Adrenal gland (tissue), 5 donors: ENCODE results near the gene IGFL3.

Experiments
- CTCF ChIP-seq, 6 experiments: fragments of 450-650 bp in 4 of 6; fragments of 200-600 bp in 2 of 6; sonication (generic) in 1 of 6; IDR thresholded peaks; 1 replicate in 5 of 6; 2 replicates in 1 of 6; pipeline versions ENCODE4 v1.5.1 to v1.8.0; 2016 to 2021; ENCODE audit warnings: antibody characterized with exemption in 6 of 6, mild to moderate bottlenecking in 2 of 6, moderate library complexity in 1 of 6
- POLR2A ChIP-seq, 2 donors: fragments of 450-650 bp; IDR thresholded peaks; one replicate each; pipeline ENCODE4 v1.6.1; 2017; ENCODE audit warnings: antibody characterized with exemption in 2 of 2, mild to moderate bottlenecking in 2 of 2, moderate library complexity in 1 of 2
- donor health status: DM: no; HTN: no; CAD: no.

GRCh38 chr19:46132508-46133100, 8.1 kb upstream of the IGFL3 start:
- TF ChIP-seq CTCF (IDR thresholded peaks at IDR 0.05) (no peak), POLR2A (IDR thresholded peaks at IDR 0.05) (no peak)
